Common myeloid progenitor, CD34-positive (primary cell): ENCODE measurements around the gene TCL1A.

Source experiments
- CTCF ChIA-PET: fragments of 350-600 bp; sonication (Branson Sonifier 250); formaldehyde crosslinking; loops from one replicate; lab custom pipeline; 2021; ENCODE audit warnings: antibody characterized with exemption; lab: Charles Lee
- POLR2A ChIA-PET: fragments of 350-600 bp; sonication (Branson Sonifier 250); formaldehyde crosslinking; loops from one replicate; lab custom pipeline; 2021; ENCODE audit warnings: antibody characterized with exemption; lab: Charles Lee
- DNase-seq, 3 donors: peaks; one replicate each; pipeline versions ENCODE4 v3.0.0 to v3.0.0-alpha.2; 2013
- H3K27ac ChIP-seq, 2 experiments: 1 replicate in 1 of 2; 2 replicates in 1 of 2; pipeline ENCODE4 v1.7.0; 2013; ENCODE audit warnings: inconsistent platforms in 2 of 2, low read length in 2 of 2, mild to moderate bottlenecking in 2 of 2, low read depth in 1 of 2, moderate library complexity in 1 of 2; ENCODE audit not compliant: severe bottlenecking in 2 of 2, insufficient read depth in 1 of 2, poor library complexity in 1 of 2
- H3K27me3 ChIP-seq, 5 experiments: replicated peaks in 2 of 5; 1 replicate in 3 of 5; 2 replicates in 2 of 5; pipeline versions ENCODE4 v1.6.1 to v1.7.0; 2013; ENCODE audit warnings: low read length in 4 of 5, mild to moderate bottlenecking in 2 of 5, moderate library complexity in 2 of 5, inconsistent platforms in 1 of 5; ENCODE audit not compliant: insufficient read depth in 5 of 5, control insufficient read depth in 4 of 5
- H3K36me3 ChIP-seq, 4 experiments: 1 replicate in 2 of 4; 2 replicates in 2 of 4; pipeline versions ENCODE4 v1.6.1 to v1.7.0; 2013; ENCODE audit warnings: low read length in 3 of 4, control low read depth in 1 of 4, mild to moderate bottlenecking in 1 of 4; ENCODE audit not compliant: control insufficient read depth in 4 of 4, insufficient read depth in 4 of 4
- H3K4me1 ChIP-seq, 4 experiments: 1 replicate in 3 of 4; 2 replicates in 1 of 4; pipeline versions ENCODE4 v1.6.1 to v1.7.1; 2013; ENCODE audit warnings: low read length in 3 of 4, mild to moderate bottlenecking in 3 of 4, control low read depth in 1 of 4, inconsistent platforms in 1 of 4, moderate library complexity in 1 of 4; ENCODE audit not compliant: control insufficient read depth in 4 of 4, insufficient read depth in 4 of 4; ENCODE audit errors: control extremely low read depth in 1 of 4
- H3K4me3 ChIP-seq, 7 experiments: 1 replicate in 4 of 7; 2 replicates in 3 of 7; pipeline versions ENCODE4 v1.5.1 to v1.7.0; 2013; ENCODE audit warnings: mild to moderate bottlenecking in 7 of 7, low read length in 6 of 7, moderate library complexity in 6 of 7, inconsistent platforms in 2 of 7, low read depth in 2 of 7, control low read depth in 1 of 7; ENCODE audit not compliant: insufficient read depth in 4 of 7, control insufficient read depth in 1 of 7; ENCODE audit errors: extremely low read depth in 1 of 7
- H3K9me3 ChIP-seq, 5 experiments: 1 replicate in 4 of 5; 2 replicates in 1 of 5; pipeline versions ENCODE4 v1.6.1 to v1.7.1; 2013; ENCODE audit warnings: low read length in 4 of 5, mild to moderate bottlenecking in 2 of 5, inconsistent platforms in 1 of 5, low read depth in 1 of 5, moderate library complexity in 1 of 5; ENCODE audit not compliant: control insufficient read depth in 4 of 5, insufficient read depth in 2 of 5; ENCODE audit errors: control extremely low read depth in 1 of 5
- WGBS: methylation state at CpG from one replicate; pipeline ENCODE4 v1.1.5; 2013; ENCODE audit not compliant: insufficient coverage; 5-methylcytosine and 5-hydroxymethylcytosine counted together

Gene TCL1A

DNA sequence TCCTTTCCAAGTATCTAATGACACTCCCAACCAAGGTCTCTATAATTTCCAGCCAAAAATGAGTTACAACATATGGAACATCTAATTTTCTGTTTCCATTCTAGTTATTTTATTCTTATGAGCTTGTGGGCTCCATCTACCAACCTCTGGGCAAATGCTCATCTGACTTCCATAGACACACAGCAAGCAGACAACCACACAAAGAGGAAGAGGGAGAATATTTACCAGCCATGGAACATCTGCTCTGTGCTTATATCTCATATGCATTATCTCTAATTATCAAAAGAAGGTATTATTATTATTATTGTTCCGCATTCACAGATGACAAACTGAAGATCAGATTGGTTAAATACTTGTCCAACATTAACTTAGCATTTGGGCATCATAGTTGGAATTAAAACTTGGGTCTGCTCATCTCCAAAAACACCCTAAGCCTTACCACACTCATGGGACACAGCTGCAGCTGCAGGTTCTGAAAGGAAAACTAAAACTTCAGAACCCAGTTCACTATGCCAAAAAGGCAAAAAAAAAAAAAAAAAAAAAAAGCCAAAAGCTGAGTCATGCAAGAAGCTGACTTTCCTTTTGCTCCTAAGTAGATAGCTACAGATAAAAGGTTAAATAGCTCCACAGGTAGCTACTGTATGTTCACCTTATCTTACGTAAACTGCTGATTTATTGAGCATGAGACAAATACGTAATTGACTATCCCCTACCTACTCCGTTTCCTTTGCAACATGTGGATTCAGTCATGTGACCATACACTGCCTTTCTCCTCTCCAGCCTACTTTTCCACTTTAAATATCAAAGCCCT lies 51.3 kb downstream of the TCL1A start:
- POLR2A ChIA-PET, result interaction anchor here (0.6 kb wide), 1 partner anchor 106 kb away, joined by 3 read pairs; no protein-coding TSS in a partner anchor
- CTCF ChIA-PET, result no interaction called here
- WGBS, result 15% methylated on average over 2 of the region's 4 CpGs
- no peaks in the 10 kb centered on the region for H3K9me3 ChIP-seq
- DNase-seq, result peak; percentile 12 to 66 (median 64)
- no peaks in the 10 kb centered on the region for H3K36me3 ChIP-seq
- H3K4me3 ChIP-seq, result peak overlapping the region in 3 of 7 experiments; percentile 24 to 48 (median 25)
- H3K4me1 ChIP-seq, result peaks cover 0 to 2% (median 0%) of the 10 kb centered on the region in 4 experiments
- H3K27ac ChIP-seq, result no peak overlapping the region
- peaks cover 0 to 9% (median 4%) of the 10 kb centered on the region in 5 experiments for H3K27me3 ChIP-seq

DNA sequence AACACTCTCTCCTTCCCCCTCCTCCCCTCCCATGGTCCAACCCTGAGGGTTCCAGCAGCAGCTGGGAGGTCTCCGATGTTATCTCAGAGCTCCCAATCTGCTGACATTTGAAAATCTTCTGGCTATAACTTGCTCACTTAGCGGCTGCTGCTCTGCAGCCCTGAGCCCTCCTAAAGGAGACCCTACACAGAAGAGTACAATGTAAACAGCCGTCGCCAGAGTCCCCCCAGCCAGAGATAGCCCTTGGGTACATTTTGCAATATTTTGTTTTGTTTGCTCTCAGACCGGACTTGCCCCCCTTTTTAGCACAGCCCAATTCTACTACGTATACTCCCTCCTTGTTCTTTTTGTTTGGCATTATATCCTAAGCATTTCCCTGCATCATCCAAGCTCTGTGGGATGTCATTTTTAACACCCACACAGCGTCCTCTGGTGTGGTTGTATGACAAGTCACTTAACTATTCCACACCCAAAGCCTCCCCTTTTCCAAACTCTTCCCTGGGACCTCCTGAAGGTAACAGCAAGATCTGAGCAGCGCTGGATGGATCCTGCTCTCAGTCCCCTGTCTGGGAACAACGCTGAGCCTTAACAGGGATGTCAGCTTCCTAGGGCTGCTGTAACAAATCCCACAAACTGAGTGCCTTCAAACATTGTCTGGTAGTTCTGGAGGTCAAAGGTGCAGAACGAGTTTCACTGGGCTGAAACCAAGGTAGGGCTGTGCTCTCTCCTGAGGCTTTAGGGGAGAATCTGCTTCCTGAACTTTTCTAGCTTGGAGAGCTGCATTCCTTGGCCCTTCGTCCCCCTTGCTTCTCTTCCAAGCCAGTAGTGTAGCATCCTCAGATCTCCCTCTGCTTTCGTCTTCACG lies 53.0 kb downstream of the TCL1A start:
- ChIA-PET CTCF (interaction anchor here (1.6 to 1.8 kb wide), 2 partner anchors 9 to 99 kb away, joined by 4 to 6 read pairs; no protein-coding TSS in a partner anchor), POLR2A (no interaction called here)
- no peaks in the 10 kb centered on the region for H3K36me3 ChIP-seq
- no peaks in the 10 kb centered on the region for H3K9me3 ChIP-seq
- H3K4me3 ChIP-seq, result no peak overlapping the region
- WGBS, result 80% methylated on average over 11 of the region's 13 CpGs
- peaks cover 0 to 2% (median 0%) of the 10 kb centered on the region in 4 experiments for H3K4me1 ChIP-seq
- DNase-seq, result no peak
- H3K27me3 ChIP-seq, result peaks cover 0 to 9% (median 4%) of the 10 kb centered on the region in 5 experiments
- H3K27ac ChIP-seq, result no peak overlapping the region

DNA sequence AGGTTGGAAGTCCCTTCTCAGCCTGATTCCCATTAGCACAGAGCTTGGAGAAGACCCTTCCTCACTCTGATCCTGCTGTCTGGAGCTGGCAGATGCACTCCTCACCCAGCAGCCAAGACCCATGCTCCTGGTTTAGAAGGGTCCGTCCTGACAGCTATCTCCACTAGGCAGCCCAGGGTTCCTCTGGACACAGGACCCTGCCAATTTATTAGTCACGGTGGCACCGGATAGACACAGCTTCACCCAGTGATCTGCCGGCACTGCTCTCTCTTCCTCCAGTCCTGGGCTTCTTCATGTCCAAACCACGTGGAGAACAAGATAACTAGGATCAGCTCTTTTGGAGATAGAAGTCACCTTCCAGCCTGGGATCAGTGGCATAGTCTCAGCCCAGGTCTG lies 53.9 kb downstream of the TCL1A start:
- no peak for DNase-seq
- Histone ChIP-seq H3K27me3 (peaks cover 0 to 9% (median 4%) of the 10 kb centered on the region in 5 experiments), H3K4me1 (peaks cover 0 to 2% (median 0%) of the 10 kb centered on the region in 4 experiments), H3K4me3 (no peak overlapping the region), H3K27ac (no peak overlapping the region), H3K36me3 (no peaks in the 10 kb centered on the region), H3K9me3 (no peaks in the 10 kb centered on the region)
- CTCF ChIA-PET, result interaction anchor here (1.6 to 1.8 kb wide), 2 partner anchors 9 to 98 kb away, joined by 4 to 6 read pairs; no protein-coding TSS in a partner anchor
- 92% methylated on average over 5 of the region's 5 CpGs for WGBS
- POLR2A ChIA-PET, result no interaction called here
